Fibroblast of peridontal ligament (primary cell): ENCODE measurements around the gene NAV2.

ENCODE experiments used
- DNase-seq: peaks from one replicate; pipeline ENCODE4 v3.0.0-alpha.2; 2010; ENCODE audit errors: extremely low read depth

The NAV2 gene

GRCh38 chr11:20035701-20036601 is 323.3 kb downstream of the NAV2 start:
- DNase-seq = peak; percentile 84

GRCh38 chr11:20036626-20037335 is 324.1 kb downstream of the NAV2 start:
- no peak for DNase-seq

GRCh38 chr11:20037396-20038153 is 324.9 kb downstream of the NAV2 start:
- no peak for DNase-seq

- DNase-seq = no peak
Measured at GRCh38 chr11:20038412-20038811, 325.8 kb downstream of the NAV2 start.

- DNase-seq = no peak
Measured at GRCh38 chr11:20038972-20039371, 326.3 kb downstream of the NAV2 start.

- no peak for DNase-seq
Measured at GRCh38 chr11:20041499-20041898, 328.9 kb downstream of the NAV2 start.

GRCh38 chr11:20042045-20042639 is 329.5 kb downstream of the NAV2 start:
- no peak for DNase-seq

GRCh38 chr11:20042811-20043341 is 330.2 kb downstream of the NAV2 start:
- DNase-seq = no peak

GRCh38 chr11:20043992-20044391 is 331.4 kb downstream of the NAV2 start:
- no peak for DNase-seq

- no peak for DNase-seq
Measured at GRCh38 chr11:20045098-20045688, 332.6 kb downstream of the NAV2 start.

- no peak for DNase-seq
Measured at GRCh38 chr11:20046416-20046815, 333.8 kb downstream of the NAV2 start.

GRCh38 chr11:20047006-20047768 is 334.6 kb downstream of the NAV2 start:
- DNase-seq = no peak

GRCh38 chr11:20047769-20048154 is 335.1 kb downstream of the NAV2 start:
- no peak for DNase-seq

- DNase-seq = no peak
Measured at GRCh38 chr11:20048246-20048645, 335.6 kb downstream of the NAV2 start.

GRCh38 chr11:20048707-20049106 is 336.1 kb downstream of the NAV2 start:
- no peak for DNase-seq

- DNase-seq = no peak
Measured at GRCh38 chr11:20049231-20049630, 336.6 kb downstream of the NAV2 start.

GRCh38 chr11:20050048-20050447 is 337.4 kb downstream of the NAV2 start:
- DNase-seq = no peak

- DNase-seq = no peak
Measured at GRCh38 chr11:20050551-20051333, 338.1 kb downstream of the NAV2 start.
